OCI-LY7 (cell line): ENCODE results near the gene IFNGR1.

ENCODE experiments used
- EZH2phosphoT487 ChIP-seq: fragments of 200-600 bp; sonication (generic); IDR thresholded peaks from 2 replicates; pipeline ENCODE4 v1.6.1; 2018; ENCODE audit warnings: low read depth, borderline replicate concordance, mild to moderate bottlenecking, mixed run types, antibody characterized with exemption, low read length, moderate library complexity, mixed read lengths
- TF ChIP-seq, protein P1 (sequence below): fragments of 200-600 bp; sonication (generic); conservative IDR thresholded peaks from 2 replicates; pipeline ENCODE4 v1.5.1; 2014; ENCODE audit warnings: mild to moderate bottlenecking, antibody characterized with exemption, low read length, moderate library complexity, mixed read lengths

DNA sequence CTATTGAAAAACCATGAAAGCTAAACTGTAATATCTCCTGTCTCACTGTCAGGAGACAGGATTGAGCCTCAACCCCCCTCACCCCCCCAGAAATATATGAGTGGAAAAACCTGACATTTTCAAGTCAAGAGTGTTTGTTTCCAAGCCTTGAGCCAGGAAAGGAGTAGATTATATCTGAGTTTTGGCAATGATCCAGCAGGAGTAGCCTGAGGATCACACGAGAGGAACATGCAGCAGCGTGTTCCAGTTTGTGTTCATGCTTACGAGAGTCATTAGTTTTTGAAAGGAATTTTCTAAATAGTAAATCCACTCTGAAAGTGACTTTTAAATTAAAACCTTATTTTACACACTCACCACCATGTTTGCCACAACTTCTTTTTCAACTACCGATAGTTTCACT, 61.6 kb downstream of the IFNGR1 start:
- TF ChIP-seq, protein P1, sequence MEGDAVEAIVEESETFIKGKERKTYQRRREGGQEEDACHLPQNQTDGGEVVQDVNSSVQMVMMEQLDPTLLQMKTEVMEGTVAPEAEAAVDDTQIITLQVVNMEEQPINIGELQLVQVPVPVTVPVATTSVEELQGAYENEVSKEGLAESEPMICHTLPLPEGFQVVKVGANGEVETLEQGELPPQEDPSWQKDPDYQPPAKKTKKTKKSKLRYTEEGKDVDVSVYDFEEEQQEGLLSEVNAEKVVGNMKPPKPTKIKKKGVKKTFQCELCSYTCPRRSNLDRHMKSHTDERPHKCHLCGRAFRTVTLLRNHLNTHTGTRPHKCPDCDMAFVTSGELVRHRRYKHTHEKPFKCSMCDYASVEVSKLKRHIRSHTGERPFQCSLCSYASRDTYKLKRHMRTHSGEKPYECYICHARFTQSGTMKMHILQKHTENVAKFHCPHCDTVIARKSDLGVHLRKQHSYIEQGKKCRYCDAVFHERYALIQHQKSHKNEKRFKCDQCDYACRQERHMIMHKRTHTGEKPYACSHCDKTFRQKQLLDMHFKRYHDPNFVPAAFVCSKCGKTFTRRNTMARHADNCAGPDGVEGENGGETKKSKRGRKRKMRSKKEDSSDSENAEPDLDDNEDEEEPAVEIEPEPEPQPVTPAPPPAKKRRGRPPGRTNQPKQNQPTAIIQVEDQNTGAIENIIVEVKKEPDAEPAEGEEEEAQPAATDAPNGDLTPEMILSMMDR = no peak
- TF ChIP-seq EZH2phosphoT487 = no peak
